C4-2B (cell line): Measurements from ENCODE around the gene TEDC1.

ENCODE experiments used
- H3K27ac ChIP-seq: fragments of 450-650 bp; 2 replicates; pipeline ENCODE4 v1.5.1; 2017
- ZFX ChIP-seq: fragments of 450-650 bp; IDR thresholded peaks from 2 replicates; pipeline ENCODE4 v1.6.1; 2017
- TF ChIP-seq, protein P1 (sequence below): fragments of 450-650 bp; conservative IDR thresholded peaks from 2 replicates; pipeline ENCODE4 v1.5.1; 2017; ENCODE audit warnings: mild to moderate bottlenecking

Gene TEDC1

DNA sequence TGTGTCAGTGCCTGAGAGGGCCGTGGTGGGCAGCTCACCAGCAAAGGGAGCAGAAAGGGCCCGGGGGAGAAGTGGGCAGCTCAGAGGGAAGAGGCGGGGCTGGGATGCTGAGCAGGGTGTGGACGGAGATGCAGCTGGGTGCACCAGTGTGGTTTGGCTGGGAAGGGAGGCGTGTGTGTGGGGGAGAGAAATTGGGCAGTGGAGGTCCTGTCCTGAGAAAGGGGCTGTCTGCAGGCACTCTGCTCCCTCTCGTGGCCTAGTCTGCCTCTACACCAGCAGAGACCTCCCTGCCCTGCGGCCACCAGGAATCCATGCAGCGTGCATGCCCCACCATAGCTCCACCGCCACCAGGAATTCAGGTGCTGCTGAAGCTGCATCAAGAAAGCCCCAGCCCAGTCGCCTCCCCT is 41.7 kb downstream of the TEDC1 start:
- no peak overlapping the region for H3K27ac ChIP-seq
- TF ChIP-seq ZFX = no peak
- TF ChIP-seq, protein P1, sequence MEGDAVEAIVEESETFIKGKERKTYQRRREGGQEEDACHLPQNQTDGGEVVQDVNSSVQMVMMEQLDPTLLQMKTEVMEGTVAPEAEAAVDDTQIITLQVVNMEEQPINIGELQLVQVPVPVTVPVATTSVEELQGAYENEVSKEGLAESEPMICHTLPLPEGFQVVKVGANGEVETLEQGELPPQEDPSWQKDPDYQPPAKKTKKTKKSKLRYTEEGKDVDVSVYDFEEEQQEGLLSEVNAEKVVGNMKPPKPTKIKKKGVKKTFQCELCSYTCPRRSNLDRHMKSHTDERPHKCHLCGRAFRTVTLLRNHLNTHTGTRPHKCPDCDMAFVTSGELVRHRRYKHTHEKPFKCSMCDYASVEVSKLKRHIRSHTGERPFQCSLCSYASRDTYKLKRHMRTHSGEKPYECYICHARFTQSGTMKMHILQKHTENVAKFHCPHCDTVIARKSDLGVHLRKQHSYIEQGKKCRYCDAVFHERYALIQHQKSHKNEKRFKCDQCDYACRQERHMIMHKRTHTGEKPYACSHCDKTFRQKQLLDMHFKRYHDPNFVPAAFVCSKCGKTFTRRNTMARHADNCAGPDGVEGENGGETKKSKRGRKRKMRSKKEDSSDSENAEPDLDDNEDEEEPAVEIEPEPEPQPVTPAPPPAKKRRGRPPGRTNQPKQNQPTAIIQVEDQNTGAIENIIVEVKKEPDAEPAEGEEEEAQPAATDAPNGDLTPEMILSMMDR = peak; percentile 46

DNA sequence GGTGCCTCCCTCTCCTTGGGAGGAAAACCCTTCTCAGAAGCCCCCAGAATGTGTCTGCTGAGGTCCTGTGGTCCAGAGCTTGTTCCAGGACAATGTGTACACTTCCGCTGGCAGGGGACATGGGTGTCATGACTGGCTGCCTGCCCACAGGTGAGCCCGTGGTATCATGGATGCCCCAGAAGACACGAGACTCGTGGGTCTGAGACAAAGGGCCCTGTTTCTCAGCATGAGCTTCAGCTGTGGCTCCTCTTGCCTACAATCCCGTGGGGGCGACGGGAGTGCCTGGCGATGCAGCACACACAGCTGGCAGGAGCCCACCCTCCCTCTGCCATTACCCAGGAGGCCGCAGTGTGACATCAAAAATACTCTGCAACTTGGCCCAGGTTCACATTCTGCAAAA is 42.3 kb downstream of the TEDC1 start:
- TF ChIP-seq, protein P1 = no peak
- no peak for TF ChIP-seq ZFX
- H3K27ac ChIP-seq = no peak overlapping the region

DNA sequence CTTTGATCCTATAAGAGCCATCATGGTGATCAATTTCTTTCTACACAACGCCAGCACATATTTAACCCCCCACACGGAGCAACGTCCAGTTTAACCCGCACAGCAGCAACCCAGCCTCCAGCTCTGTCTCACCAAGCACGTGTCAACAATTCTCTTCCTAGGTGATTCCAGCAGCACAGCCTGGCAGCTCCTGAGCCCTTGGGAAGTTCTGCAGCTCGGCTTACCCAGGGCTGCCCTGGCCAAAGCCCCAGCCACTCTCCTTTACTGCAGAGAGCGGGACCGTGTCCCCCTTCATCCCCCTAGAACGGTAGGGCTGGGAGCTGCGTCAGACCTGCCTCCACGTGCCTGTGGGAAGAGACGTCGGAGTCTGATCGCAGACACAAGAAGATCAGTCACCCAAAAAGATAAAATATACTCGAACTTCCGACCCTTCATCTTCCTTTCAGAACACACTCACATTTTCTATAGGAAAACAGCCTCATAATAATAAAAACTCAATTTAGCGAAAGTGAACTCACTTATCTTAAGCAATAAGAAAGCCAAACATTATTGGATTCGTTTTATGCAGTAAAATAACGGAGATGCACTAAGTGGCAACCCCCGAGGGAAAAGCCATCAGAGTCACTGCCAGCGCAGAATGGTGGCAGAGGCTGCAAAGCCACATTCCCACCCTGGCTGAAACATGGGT is 42.9 kb downstream of the TEDC1 start:
- no peak for TF ChIP-seq ZFX
- TF ChIP-seq, protein P1 = no peak

DNA sequence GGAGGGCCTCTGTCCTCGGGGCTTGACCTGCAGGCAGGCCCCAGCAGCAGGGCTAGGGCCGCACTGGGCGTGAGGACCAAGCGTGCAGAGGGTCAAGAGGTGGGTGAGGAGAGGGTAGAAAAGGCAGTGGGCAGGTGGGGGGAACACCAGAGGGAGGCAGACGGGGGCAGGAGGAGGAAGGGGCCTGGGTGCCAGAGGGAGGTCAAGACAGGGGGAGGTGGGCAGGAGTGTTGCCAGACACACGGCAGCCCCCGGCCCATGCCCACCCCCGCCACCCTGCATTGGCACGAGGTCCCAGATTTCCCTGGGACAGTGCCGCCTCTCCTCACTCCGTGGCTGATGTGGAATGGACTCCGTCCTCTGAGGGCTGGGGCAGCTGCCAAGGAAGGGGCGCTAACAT is 43.5 kb downstream of the TEDC1 start:
- TF ChIP-seq, protein P1 = no peak
- TF ChIP-seq ZFX = no peak
- H3K27ac ChIP-seq = no peak overlapping the region

More for the DNA sequence above, 42.9 kb downstream of the TEDC1 start:
- no peak overlapping the region for H3K27ac ChIP-seq

DNA sequence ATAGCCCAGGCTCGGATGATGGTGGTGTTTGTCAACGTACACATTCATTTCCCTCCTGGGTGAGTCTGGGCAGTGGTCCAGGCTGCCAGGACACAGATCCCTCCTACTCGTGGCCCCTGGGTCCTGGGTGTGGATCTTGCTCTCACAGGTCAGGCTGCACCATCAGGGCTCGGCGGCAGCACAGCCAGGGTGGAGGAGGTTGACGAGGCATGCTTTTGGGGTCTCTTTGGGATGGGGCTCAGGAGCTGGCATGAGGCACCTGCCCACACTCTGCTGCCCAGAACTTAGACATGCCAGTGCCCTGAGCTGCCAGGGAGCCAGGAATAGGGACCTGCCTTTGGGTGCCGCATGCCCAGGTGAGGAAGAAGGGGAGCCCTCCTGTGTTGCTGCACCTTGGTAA is 45.0 kb downstream of the TEDC1 start:
- H3K27ac ChIP-seq = no peak overlapping the region
- TF ChIP-seq, protein P1 = no peak
- TF ChIP-seq ZFX = no peak

DNA sequence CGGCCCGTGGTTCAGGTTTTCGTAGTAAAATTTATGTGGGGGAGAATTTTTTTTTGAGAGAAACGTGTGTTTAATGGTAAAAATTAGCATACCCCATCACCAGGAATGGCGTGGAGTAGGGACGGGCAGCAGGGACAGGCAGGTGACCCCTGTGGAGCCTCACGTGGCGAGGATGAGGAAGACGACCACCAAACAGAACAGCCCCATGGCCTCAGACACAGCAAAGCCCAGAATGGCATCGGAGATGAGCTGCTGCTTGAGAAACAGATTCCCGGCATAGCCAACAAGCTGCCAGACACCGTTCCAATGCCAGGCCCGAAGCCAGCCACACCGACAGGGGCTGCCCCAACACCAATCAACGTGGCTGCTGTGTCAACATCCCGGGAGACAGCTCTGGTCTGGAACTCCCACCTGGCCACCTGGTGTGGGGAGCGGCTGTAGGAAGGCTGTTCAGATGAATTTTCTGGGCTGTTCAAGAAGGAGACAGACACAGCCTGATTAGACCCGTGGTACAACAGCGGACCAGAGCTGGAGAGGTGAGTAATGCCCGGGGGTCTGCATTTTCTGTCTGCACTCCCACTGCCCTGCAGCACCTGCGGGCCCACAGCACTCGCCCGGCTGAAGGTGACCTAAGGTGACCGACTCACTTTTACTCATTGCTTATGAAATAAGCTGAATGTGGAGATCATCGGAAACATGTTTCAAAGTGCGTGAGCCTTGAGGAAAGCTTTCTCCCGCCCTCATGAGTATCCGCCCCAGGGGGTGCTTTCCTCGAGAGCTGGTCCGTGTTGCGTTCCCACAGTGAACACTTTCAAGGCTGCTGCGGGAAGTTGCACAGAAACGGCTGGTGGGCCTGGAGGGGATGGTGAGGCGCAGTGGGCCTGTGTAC is 45.9 kb downstream of the TEDC1 start:
- no peak for TF ChIP-seq ZFX
- TF ChIP-seq, protein P1 = no peak
- no peak overlapping the region for H3K27ac ChIP-seq
